ENCODE results near the gene MYO1C.
A peak's percentile ranks its signal among the peaks of the same experiment; 100 is the strongest.

DNA sequence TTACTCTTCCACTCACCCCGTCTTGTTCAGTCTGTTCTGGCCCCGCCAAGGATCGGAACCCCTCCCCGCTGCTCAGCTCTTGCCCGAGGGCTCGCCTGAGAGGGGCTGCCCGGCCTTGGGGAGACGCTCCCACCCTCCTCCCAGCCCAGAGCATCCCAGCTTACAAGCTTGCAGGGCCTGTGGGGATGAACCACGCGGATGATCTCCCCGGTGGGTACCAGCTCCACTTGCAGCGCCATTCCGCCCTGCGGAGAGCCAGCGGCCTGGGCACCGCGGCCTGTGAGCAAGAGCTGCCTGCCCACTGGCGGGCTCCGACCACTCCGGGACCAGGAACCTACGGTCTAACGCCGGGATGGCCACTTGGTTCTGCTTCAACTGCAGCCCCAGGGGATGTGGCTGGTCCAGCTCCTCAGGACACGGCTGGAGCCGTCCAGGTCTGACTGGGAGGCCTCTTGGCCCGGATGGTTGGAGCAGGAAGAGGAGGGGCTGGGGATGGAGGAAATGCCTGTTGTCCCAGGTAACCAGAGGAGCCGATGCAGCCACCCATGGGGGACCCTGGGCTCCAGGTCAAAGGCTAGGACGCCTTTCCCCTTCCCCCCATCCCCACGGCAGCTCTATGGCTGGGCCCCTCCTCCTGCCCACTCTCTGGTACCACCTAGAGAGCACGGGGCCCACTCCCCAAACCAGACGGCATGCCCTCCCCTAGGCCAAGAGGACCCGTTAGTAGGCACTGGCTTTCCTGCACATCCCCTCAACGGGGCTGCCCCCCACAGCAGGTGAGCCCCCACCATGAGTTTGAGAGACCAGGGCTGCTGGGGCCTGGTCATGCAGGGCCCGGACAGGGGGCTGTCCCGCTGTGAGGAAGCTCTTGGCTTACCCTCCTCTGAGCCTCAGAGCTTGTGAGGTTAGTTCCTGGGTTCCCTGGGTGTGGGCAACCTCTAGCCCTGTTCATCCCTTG lies at the start of gene MYO1C:
- TF ChIP-seq, protein P1, sequence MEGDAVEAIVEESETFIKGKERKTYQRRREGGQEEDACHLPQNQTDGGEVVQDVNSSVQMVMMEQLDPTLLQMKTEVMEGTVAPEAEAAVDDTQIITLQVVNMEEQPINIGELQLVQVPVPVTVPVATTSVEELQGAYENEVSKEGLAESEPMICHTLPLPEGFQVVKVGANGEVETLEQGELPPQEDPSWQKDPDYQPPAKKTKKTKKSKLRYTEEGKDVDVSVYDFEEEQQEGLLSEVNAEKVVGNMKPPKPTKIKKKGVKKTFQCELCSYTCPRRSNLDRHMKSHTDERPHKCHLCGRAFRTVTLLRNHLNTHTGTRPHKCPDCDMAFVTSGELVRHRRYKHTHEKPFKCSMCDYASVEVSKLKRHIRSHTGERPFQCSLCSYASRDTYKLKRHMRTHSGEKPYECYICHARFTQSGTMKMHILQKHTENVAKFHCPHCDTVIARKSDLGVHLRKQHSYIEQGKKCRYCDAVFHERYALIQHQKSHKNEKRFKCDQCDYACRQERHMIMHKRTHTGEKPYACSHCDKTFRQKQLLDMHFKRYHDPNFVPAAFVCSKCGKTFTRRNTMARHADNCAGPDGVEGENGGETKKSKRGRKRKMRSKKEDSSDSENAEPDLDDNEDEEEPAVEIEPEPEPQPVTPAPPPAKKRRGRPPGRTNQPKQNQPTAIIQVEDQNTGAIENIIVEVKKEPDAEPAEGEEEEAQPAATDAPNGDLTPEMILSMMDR (IDR thresholded peaks at IDR 0.05) = no peak
- TF ChIP-seq EP300 (IDR thresholded peaks at IDR 0.05) = no peak
- peak in 1 of 3 donors; percentile 24 for TF ChIP-seq POLR2AphosphoS5 (IDR thresholded peaks at IDR 0.05)
- no peak for TF ChIP-seq POLR2A (IDR thresholded peaks at IDR 0.05)
